ENCODE data around the gene PHC2. TPM values are rescaled to one million over a fixed set of nuclear protein-coding genes. Genes with fewer than 3 reads are reported as not detected.
A peak's percentile ranks its signal among the peaks of the same experiment; 100 is the strongest.

Gene PHC2
- total and polyA plus RNA-seq, 9 of the 15 experiments (the other 6 are each of a cell fraction or from before 2014, with no cell fraction given): 3.1 to 67.6 (median 34.6) TPM

DNA sequence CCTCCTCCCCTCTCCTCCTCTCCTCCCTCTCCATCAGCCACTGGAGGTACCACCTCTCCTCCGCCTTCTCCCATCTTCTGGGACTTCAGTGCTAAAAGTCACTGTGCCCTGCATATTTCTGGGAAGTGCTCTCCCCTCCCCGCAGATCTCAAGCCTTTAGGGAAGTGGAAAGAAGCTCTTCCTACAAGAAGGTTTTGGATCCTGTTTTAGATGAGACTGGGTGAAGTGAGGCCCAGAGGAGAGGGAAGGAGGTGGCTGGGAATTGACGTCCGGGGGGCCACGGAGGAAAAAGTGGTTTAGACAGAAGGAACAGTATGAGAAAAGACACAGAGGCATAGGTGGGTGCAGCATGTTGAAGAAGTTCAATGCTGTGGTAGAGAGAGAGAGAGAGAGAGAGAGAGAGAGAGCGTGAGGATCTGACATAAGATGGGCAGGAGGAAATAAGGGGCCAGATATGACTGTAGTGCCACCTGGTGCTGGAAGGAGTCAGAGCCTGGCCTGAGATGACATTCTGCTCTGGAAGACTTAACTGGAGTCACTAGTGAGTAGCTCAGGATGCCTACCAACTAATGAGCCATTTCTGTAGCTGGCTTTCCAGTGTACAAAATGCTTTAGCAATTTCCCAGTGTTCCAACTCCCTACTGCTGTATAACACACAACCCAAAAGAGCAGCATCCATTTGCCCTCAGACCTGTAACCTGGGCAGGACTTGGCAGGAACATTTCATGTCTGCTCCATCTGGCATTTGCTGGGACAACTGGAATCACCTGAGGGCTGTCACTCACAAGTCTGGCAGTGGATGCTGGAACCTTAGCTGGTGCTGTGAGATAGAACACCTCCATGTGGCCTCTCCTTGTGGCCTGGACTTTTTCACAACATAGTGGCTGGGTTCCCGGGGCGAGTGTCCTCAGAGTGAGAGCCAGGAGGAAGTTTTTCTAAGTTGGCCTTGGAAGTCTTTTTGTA, 24.9 kb upstream of the PHC2 start (continued):
- no peak for TF ChIP-seq FOXP4 (CRISPR knock-in tag; IDR thresholded peaks at IDR 0.05; ENCODE audit: borderline replicate concordance)
- no peak for TF ChIP-seq HDAC1 (IDR thresholded peaks at IDR 0.05)
- 0 out of 2 replicates have a peak, but pooled peaks have one; percentile 9 for TF ChIP-seq MTA2 (IDR thresholded peaks at IDR 0.05; ENCODE audit: low read depth)
- TF ChIP-seq DIDO1 (tag; IDR thresholded peaks at IDR 0.05; ENCODE audit: low read depth): peak; percentile 75; the same call in 1 of the 2 replicates
- TF ChIP-seq, protein P1, sequence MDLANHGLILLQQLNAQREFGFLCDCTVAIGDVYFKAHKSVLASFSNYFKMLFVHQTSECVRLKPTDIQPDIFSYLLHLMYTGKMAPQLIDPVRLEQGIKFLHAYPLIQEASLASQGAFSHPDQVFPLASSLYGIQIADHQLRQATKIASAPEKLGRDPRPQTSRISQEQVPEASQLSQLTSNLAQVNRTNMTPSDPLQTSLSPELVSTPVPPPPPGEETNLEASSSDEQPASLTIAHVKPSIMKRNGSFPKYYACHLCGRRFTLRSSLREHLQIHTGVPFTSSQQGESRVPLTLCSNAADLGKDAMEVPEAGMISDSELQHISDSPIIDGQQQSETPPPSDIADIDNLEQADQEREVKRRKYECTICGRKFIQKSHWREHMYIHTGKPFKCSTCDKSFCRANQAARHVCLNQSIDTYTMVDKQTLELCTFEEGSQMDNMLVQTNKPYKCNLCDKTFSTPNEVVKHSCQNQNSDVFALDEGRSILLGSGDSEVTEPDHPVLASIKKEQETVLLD (IDR thresholded peaks at IDR 0.05): no peak
- peak; percentile 15 for TF ChIP-seq MEIS2 (IDR thresholded peaks at IDR 0.05; ENCODE audit: partially characterized antibody)
- no peak for TF ChIP-seq NFE2 (IDR thresholded peaks at IDR 0.05; ENCODE audit: low read depth)
- TF ChIP-seq, protein P2, sequence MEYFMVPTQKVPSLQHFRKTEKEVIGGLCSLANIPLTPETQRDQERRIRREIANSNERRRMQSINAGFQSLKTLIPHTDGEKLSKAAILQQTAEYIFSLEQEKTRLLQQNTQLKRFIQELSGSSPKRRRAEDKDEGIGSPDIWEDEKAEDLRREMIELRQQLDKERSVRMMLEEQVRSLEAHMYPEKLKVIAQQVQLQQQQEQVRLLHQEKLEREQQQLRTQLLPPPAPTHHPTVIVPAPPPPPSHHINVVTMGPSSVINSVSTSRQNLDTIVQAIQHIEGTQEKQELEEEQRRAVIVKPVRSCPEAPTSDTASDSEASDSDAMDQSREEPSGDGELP (CRISPR knock-in tag; IDR thresholded peaks at IDR 0.05; ENCODE audit: borderline replicate concordance): no peak
- TF ChIP-seq MLLT1 (IDR thresholded peaks at IDR 0.05): peak; percentile 47 to 68; a peak in 2 of 4 replicates
- TF ChIP-seq REST (IDR thresholded peaks at IDR 0.05; ENCODE audit: borderline replicate concordance): peak; percentile 82
- no peak for TF ChIP-seq REST (CRISPR knock-in tag; IDR thresholded peaks at IDR 0.05; ENCODE audit: low read depth)

All from K562 (cell line).